Endodermal cell (in vitro differentiated cells): ENCODE data around the gene OPCML. TPM values are rescaled to one million over a fixed set of nuclear protein-coding genes. Genes with fewer than 3 reads are reported as not detected.

Source experiments
- DNase-seq: peaks from one replicate; pipeline ENCODE4 v3.0.0-alpha.2; 2017
- H3K27ac ChIP-seq: 2 replicates; pipeline ENCODE4 v1.5.1; 2013; ENCODE audit warnings: mild to moderate bottlenecking, low read depth, low read length, moderate library complexity
- H3K27me3 ChIP-seq: 2 replicates; pipeline ENCODE4 v1.6.1; 2013; ENCODE audit warnings: mild to moderate bottlenecking, low read length, moderate library complexity; ENCODE audit not compliant: insufficient read depth, control insufficient read depth, poor library complexity, severe bottlenecking
- H3K36me3 ChIP-seq: 2 replicates; pipeline ENCODE4 v1.7.0; 2013; ENCODE audit warnings: mild to moderate bottlenecking, low read length, moderate library complexity; ENCODE audit not compliant: control insufficient read depth, insufficient read depth
- H3K4me1 ChIP-seq: one replicate; pipeline ENCODE4 v1.7.0; 2013; ENCODE audit warnings: low read length; ENCODE audit not compliant: control insufficient read depth, insufficient read depth
- H3K4me3 ChIP-seq: 2 replicates; pipeline ENCODE4 v1.5.1; 2013; ENCODE audit warnings: mild to moderate bottlenecking, low read length, moderate library complexity
- H3K9ac ChIP-seq: 2 replicates; pipeline ENCODE4 v1.6.1; 2013; ENCODE audit warnings: mild to moderate bottlenecking, low read length, moderate library complexity; ENCODE audit not compliant: poor library complexity, severe bottlenecking; ENCODE audit errors: extremely low read depth
- H3K9me3 ChIP-seq: 2 replicates; pipeline ENCODE4 v1.6.1; 2013; ENCODE audit warnings: mild to moderate bottlenecking, low read length, moderate library complexity; ENCODE audit not compliant: control insufficient read depth
- H3K27ac Mint-ChIP-seq: 2 replicates; pipeline ENCODE4 v1.8.0; 2020; ENCODE audit warnings: mixed read lengths
- H3K27me3 Mint-ChIP-seq: 2 replicates; pipeline ENCODE4 v1.8.0; 2021; ENCODE audit warnings: mild to moderate bottlenecking, mixed read lengths; ENCODE audit not compliant: insufficient read depth
- H3K36me3 Mint-ChIP-seq: 2 replicates; pipeline ENCODE4 v1.8.0; 2020; ENCODE audit warnings: low read depth, mixed read lengths
- H3K4me1 Mint-ChIP-seq: 2 replicates; pipeline ENCODE4 v1.8.0; 2020; ENCODE audit warnings: mixed read lengths
- H3K4me3 Mint-ChIP-seq: 2 replicates; pipeline ENCODE4 v1.8.0; 2020; ENCODE audit warnings: mild to moderate bottlenecking, moderate library complexity, mixed read lengths
- H3K9me3 Mint-ChIP-seq: 2 replicates; pipeline ENCODE4 v1.8.0; 2020; ENCODE audit warnings: mild to moderate bottlenecking, mixed read lengths
- WGBS, 2 experiments: methylation state at CpG; one replicate each; pipeline versions ENCODE4 v1.1.5 to v1.1.7; 2013; ENCODE audit warnings: missing lambda C conversion rate in 2 of 2, mixed read lengths in 1 of 2; ENCODE audit not compliant: insufficient coverage in 1 of 2, insufficient read length in 1 of 2; 5-methylcytosine and 5-hydroxymethylcytosine counted together
- total RNA-seq, 2 donors: library from RNA; stranded (reverse); fragmentation: NEBNext Ultra II Directional in 1 of 2; extraction: Animal tissue kit (Norgen Biotek cat#: 25700) in 1 of 2; gene quantifications; 2 replicates in 1 of 2; 3 replicates in 1 of 2; pipeline ENCODE4 v1.2.1, GENCODE V29; 2021
- TF ChIP-seq, protein P1 (sequence below): fragments of 200-600 bp; sonication (generic); conservative IDR thresholded peaks from 2 replicates; pipeline ENCODE4 v1.5.0; 2021; ENCODE audit warnings: antibody characterized with exemption, mild to moderate bottlenecking

Gene OPCML
- total RNA-seq, 2 donors from 2014 or later: 0.49 to 0.86 TPM

DNA sequence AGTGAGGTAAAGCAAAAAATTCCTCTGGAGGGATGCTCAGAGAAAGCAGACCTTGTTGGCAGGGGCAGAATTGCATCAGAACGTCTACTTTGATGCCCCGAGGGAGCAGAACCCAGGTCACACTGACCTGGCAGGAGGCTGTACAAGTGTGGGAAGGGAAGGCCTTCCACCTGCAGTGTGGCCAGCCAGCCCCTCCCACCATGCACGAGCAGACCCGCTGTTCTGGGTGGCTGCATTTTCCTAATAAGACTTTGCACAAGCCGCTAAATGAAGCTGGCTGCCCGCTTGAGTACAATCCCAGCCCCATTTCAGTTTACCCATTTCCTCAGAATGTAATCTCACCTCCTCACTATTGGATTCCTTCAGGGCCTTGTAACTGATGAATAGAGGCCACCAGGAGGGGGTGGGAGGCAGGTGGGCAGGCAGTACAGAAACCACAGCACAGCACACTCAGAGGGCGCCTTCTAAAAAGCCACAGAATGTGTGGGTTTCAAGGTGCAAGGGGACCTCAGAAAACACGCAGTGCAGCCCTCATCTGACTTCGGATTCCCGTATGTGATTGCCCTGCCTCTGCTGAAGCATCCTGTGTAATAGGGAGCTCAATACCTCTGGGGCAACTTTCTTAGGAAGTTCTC, 316.6 kb downstream of the OPCML start:
- Mint-ChIP-seq H3K4me1 (no peaks in the 10 kb centered on the region), H3K27me3 (peaks cover 3% of the 10 kb centered on the region), H3K36me3 (no peaks in the 10 kb centered on the region), H3K27ac (no peak overlapping the region), H3K9me3 (no peaks in the 10 kb centered on the region), H3K4me3 (no peak overlapping the region)
- TF ChIP-seq, protein P1, sequence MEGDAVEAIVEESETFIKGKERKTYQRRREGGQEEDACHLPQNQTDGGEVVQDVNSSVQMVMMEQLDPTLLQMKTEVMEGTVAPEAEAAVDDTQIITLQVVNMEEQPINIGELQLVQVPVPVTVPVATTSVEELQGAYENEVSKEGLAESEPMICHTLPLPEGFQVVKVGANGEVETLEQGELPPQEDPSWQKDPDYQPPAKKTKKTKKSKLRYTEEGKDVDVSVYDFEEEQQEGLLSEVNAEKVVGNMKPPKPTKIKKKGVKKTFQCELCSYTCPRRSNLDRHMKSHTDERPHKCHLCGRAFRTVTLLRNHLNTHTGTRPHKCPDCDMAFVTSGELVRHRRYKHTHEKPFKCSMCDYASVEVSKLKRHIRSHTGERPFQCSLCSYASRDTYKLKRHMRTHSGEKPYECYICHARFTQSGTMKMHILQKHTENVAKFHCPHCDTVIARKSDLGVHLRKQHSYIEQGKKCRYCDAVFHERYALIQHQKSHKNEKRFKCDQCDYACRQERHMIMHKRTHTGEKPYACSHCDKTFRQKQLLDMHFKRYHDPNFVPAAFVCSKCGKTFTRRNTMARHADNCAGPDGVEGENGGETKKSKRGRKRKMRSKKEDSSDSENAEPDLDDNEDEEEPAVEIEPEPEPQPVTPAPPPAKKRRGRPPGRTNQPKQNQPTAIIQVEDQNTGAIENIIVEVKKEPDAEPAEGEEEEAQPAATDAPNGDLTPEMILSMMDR: no peak
- no peak overlapping the region for H3K27ac ChIP-seq
- WGBS, 2 experiments: 83 to 94% methylated on average over 8 to 10 of the region's 10 CpGs
- H3K9me3 ChIP-seq: no peaks in the 10 kb centered on the region
- H3K4me3 ChIP-seq: no peak overlapping the region
- H3K4me1 ChIP-seq: no peaks in the 10 kb centered on the region
- DNase-seq: no peak
- H3K27me3 ChIP-seq: no peaks in the 10 kb centered on the region
- H3K9ac ChIP-seq: no peak overlapping the region
- no peaks in the 10 kb centered on the region for H3K36me3 ChIP-seq

DNA sequence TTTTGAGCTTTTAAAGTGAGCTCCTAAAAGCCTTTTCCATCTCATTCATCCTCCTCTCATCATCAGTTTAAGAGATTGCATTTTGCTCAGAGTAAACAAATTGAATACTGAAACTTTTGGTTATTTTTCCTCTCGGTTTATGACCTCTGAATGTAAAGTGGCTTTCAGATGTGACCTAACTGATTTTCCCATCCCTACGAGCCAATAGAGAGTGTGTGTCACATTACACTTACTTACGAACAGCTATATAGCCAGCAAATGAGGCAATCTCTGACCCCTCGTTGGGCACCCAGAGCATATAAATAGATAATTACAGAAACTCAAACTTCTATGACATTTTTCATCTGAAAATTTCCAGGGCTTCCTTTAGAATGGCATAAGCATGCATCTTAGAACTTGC, 317.7 kb downstream of the OPCML start:
- Mint-ChIP-seq H3K36me3 (no peaks in the 10 kb centered on the region), H3K4me1 (no peaks in the 10 kb centered on the region), H3K27me3 (no peaks in the 10 kb centered on the region), H3K9me3 (no peaks in the 10 kb centered on the region), H3K27ac (no peak overlapping the region), H3K4me3 (no peak overlapping the region)
- H3K27ac ChIP-seq: no peak overlapping the region
- TF ChIP-seq, protein P1: no peak
- no peaks in the 10 kb centered on the region for H3K9me3 ChIP-seq
- WGBS, 2 experiments: 82 to 83% methylated on average over 3 to 4 of the region's 4 CpGs
- H3K36me3 ChIP-seq: no peaks in the 10 kb centered on the region
- no peak for DNase-seq
- no peaks in the 10 kb centered on the region for H3K27me3 ChIP-seq
- no peaks in the 10 kb centered on the region for H3K4me1 ChIP-seq
- H3K4me3 ChIP-seq: no peak overlapping the region
- no peak overlapping the region for H3K9ac ChIP-seq

DNA sequence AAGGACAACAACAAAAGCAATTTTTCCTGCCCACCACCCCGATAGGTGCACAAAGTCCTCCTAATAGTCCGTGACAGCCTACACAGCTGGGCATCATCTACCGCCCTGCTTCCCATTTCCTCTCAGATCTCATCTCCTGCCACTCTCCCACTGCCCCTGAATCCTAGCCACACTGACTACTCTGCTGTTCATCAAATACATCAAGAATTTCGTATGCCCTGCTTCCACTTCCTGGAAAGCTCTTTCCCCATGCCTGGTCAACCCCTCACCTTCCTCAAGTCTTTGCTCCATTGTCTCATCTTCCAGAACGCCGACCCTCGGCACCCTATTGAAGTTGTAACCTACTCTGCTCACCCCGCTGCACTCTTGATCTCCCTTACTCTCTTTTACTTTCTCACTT, 320.1 kb downstream of the OPCML start:
- 88 to 90% methylated on average over 8 of the region's 8 CpGs for WGBS, 2 experiments
- TF ChIP-seq, protein P1: no peak
- no peak overlapping the region for H3K9ac ChIP-seq
- H3K4me3 ChIP-seq: no peak overlapping the region
- no peaks in the 10 kb centered on the region for H3K4me1 ChIP-seq
- no peak overlapping the region for H3K27ac ChIP-seq
- no peak overlapping the region for H3K4me3 Mint-ChIP-seq
- H3K27ac Mint-ChIP-seq: no peak overlapping the region
- H3K27me3 ChIP-seq: no peaks in the 10 kb centered on the region
- no peak for DNase-seq
- peaks cover 2% of the 10 kb centered on the region for H3K27me3 Mint-ChIP-seq
- H3K4me1 Mint-ChIP-seq: no peaks in the 10 kb centered on the region
- H3K36me3 Mint-ChIP-seq: no peaks in the 10 kb centered on the region
- H3K9me3 ChIP-seq: no peaks in the 10 kb centered on the region
- no peaks in the 10 kb centered on the region for H3K9me3 Mint-ChIP-seq
- no peaks in the 10 kb centered on the region for H3K36me3 ChIP-seq
